ENCODE measurements around the gene PSMB11. TPM values are rescaled to one million over a fixed set of nuclear protein-coding genes. Genes with fewer than 3 reads are reported as not detected.

Gene PSMB11
- total and polyA plus RNA-seq, 2 experiments from 2014 or later = not detected

GRCh38 chr14:23008831-23009230 lies 33.2 kb upstream of the PSMB11 start:
- H2AFZ ChIP-seq = no peak overlapping the region
- no peaks in the 10 kb centered on the region for H3K9me3 ChIP-seq (ENCODE audit: low read depth)
- H3K79me2 ChIP-seq = peaks cover 14% of the 10 kb centered on the region
- TF ChIP-seq, protein P1, sequence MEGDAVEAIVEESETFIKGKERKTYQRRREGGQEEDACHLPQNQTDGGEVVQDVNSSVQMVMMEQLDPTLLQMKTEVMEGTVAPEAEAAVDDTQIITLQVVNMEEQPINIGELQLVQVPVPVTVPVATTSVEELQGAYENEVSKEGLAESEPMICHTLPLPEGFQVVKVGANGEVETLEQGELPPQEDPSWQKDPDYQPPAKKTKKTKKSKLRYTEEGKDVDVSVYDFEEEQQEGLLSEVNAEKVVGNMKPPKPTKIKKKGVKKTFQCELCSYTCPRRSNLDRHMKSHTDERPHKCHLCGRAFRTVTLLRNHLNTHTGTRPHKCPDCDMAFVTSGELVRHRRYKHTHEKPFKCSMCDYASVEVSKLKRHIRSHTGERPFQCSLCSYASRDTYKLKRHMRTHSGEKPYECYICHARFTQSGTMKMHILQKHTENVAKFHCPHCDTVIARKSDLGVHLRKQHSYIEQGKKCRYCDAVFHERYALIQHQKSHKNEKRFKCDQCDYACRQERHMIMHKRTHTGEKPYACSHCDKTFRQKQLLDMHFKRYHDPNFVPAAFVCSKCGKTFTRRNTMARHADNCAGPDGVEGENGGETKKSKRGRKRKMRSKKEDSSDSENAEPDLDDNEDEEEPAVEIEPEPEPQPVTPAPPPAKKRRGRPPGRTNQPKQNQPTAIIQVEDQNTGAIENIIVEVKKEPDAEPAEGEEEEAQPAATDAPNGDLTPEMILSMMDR (IDR thresholded peaks at IDR 0.05; ENCODE audit: poor library complexity) = no peak
- no peak for TF ChIP-seq EZH2phosphoT487 (IDR thresholded peaks at IDR 0.05; ENCODE audit: low read depth, severe bottlenecking, unreplicated experiment)
- no peak for TF ChIP-seq EZH2 (IDR thresholded peaks at IDR 0.05; ENCODE audit: borderline replicate concordance)
- DNase-seq (ENCODE audit: low spot score) = peak; percentile 22
- no peaks in the 10 kb centered on the region for H4K20me1 ChIP-seq (ENCODE audit: insufficient read depth, poor library complexity, severe bottlenecking)
- H3K36me3 ChIP-seq (replicated peaks; ENCODE audit: insufficient read depth, low read depth) = no peaks in the 10 kb centered on the region
- H3K27me3 ChIP-seq = no peaks in the 10 kb centered on the region
- peak overlapping the region; percentile 79 for H3K4me2 ChIP-seq
- H3K9me2 ChIP-seq (replicated peaks; ENCODE audit: insufficient read depth) = no peaks in the 10 kb centered on the region
- 68% methylated on average over 3 of the region's 3 CpGs for WGBS (ENCODE audit: low lambda C conversion rate, missing lambda C conversion rate)
- peak overlapping the region; percentile 97 for H3K27ac ChIP-seq
- no peak overlapping the region for H3K4me3 ChIP-seq
- peaks cover 21% of the 10 kb centered on the region for H3K4me1 ChIP-seq (ENCODE audit: insufficient read depth)

GRCh38 chr14:23009483-23009938 lies 32.5 kb upstream of the PSMB11 start:
- peak overlapping the region; percentile 98 for H2AFZ ChIP-seq
- 22% methylated on average over 8 of the region's 8 CpGs for WGBS (ENCODE audit: low lambda C conversion rate, missing lambda C conversion rate)
- H4K20me1 ChIP-seq (ENCODE audit: insufficient read depth, poor library complexity, severe bottlenecking) = no peaks in the 10 kb centered on the region
- peak overlapping the region; percentile 79 for H3K4me2 ChIP-seq
- H3K4me1 ChIP-seq (ENCODE audit: insufficient read depth) = peaks cover 21% of the 10 kb centered on the region
- H3K4me3 ChIP-seq = peak overlapping the region; percentile 37
- peak overlapping the region; percentile 90 for H3K27ac ChIP-seq
- DNase-seq (ENCODE audit: low spot score) = no peak
- peaks cover 14% of the 10 kb centered on the region for H3K79me2 ChIP-seq
- H3K9me3 ChIP-seq (ENCODE audit: low read depth) = no peaks in the 10 kb centered on the region
- no peaks in the 10 kb centered on the region for H3K27me3 ChIP-seq
- no peaks in the 10 kb centered on the region for H3K9me2 ChIP-seq (replicated peaks; ENCODE audit: insufficient read depth)
- TF ChIP-seq, protein P1 (IDR thresholded peaks at IDR 0.05; ENCODE audit: poor library complexity) = no peak
- no peak for TF ChIP-seq EZH2 (IDR thresholded peaks at IDR 0.05; ENCODE audit: borderline replicate concordance)
- TF ChIP-seq EZH2phosphoT487 (IDR thresholded peaks at IDR 0.05; ENCODE audit: low read depth, severe bottlenecking, unreplicated experiment) = no peak
- H3K36me3 ChIP-seq (replicated peaks; ENCODE audit: insufficient read depth, low read depth) = no peaks in the 10 kb centered on the region

DNA sequence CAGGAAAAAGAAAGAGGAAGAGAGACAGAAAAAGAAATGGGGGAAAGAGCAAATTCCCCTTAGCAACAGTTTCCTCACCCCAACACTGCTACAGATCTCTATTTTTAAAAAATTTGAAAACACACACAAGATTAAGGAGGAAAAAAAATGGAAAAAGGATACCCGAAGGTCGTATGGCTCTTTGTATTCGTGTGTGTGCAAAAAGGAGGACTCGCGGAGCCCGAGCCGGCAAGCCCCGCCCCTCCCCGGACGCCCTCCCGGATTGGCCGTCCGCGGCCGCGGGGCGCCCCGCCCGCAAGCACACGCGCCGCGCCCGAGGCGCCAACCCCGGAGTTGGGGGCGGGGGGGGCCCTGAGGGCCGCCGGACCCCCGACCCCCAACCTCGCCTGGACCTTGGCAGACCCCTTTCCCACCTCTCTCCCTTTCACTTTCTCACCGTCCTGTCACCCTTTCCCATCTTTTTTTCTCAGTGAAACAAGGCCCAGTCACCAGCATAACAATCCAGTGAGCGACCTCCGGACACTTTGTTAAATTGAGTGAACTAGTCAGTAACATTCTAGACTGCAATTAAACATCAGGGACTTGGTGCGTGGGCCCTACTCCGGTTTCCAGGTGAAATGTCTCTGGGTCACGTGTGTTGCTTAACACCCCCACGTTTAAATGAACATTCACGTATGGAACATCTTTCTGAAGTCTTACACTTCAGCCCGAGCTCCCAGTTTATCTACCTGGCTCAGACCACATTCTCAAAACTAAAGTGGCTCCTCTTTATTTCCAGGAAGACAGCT lies 31.9 kb upstream of the PSMB11 start, which contains the start of gene C14orf93:
Gene C14orf93, minus strand, starts transcription at position 205 of the 788 bp plus-strand sequence. CDS start 11,120 bp downstream, outside the sequence.
- TF ChIP-seq, protein P1 (IDR thresholded peaks at IDR 0.05; ENCODE audit: poor library complexity) = no peak
- TF ChIP-seq EZH2 (IDR thresholded peaks at IDR 0.05; ENCODE audit: borderline replicate concordance) (no peak), EZH2phosphoT487 (IDR thresholded peaks at IDR 0.05; ENCODE audit: low read depth, severe bottlenecking, unreplicated experiment) (no peak)
- H3K79me2 ChIP-seq = peaks cover 14% of the 10 kb centered on the region
- no peaks in the 10 kb centered on the region for H3K9me2 ChIP-seq (replicated peaks; ENCODE audit: insufficient read depth)
- peak within 1 kb of the TSS; percentile 90 for H3K27ac ChIP-seq
- peak within 1 kb of the TSS; percentile 98 for H2AFZ ChIP-seq
- peak; percentile 88 for DNase-seq (ENCODE audit: low spot score)
- H3K4me2 ChIP-seq = peak within 1 kb of the TSS; percentile 79
- peaks cover 21% of the 10 kb centered on the region for H3K4me1 ChIP-seq (ENCODE audit: insufficient read depth)
- WGBS (ENCODE audit: low lambda C conversion rate, missing lambda C conversion rate) = 4% methylated on average over 36 of the region's 40 CpGs
- H3K9me3 ChIP-seq (ENCODE audit: low read depth) = no peaks in the 10 kb centered on the region
- peak within 1 kb of the TSS; percentile 37 for H3K4me3 ChIP-seq
- no peaks in the 10 kb centered on the region for H3K36me3 ChIP-seq (replicated peaks; ENCODE audit: insufficient read depth, low read depth)
- no peaks in the 10 kb centered on the region for H3K27me3 ChIP-seq
- H4K20me1 ChIP-seq (ENCODE audit: insufficient read depth, poor library complexity, severe bottlenecking) = no peaks in the 10 kb centered on the region

Data from hepatocyte (in vitro differentiated cells).